IPS-NIHi7 (cell line): ENCODE results near the gene OR9Q1.
"Not testable (repeated sequence)": the region's sequence is repeated elsewhere in the genome, so short reads cannot be mapped to it uniquely, and the experiment has no call there.

Source experiments
- DNase-seq: peaks from one replicate; pipeline ENCODE4 v3.0.0; 2012; ENCODE audit warnings: mixed read lengths; ENCODE audit errors: extremely low spot score

Gene OR9Q1

GRCh38 chr11:58023435-58023931, at the start of gene OR9Q1:
Gene OR9Q1 (plus strand): TSS chr11:58023881. CDS start chr11:58179445, 155,564 bp downstream.
- DNase-seq = no peak

- no peak for DNase-seq
Measured at GRCh38 chr11:57974132-57974531, 49.5 kb upstream of the OR9Q1 start.

GRCh38 chr11:57974848-57975601, 48.7 kb upstream of the OR9Q1 start:
- no peak for DNase-seq

GRCh38 chr11:57977709-57978108, 46.0 kb upstream of the OR9Q1 start:
- no peak for DNase-seq

GRCh38 chr11:57978686-57979531, 44.8 kb upstream of the OR9Q1 start:
- DNase-seq = no peak

GRCh38 chr11:57979532-57980079, 44.1 kb upstream of the OR9Q1 start:
- DNase-seq = no peak

GRCh38 chr11:57980201-57980600, 43.5 kb upstream of the OR9Q1 start:
- no peak for DNase-seq

GRCh38 chr11:57981536-57981935, 42.1 kb upstream of the OR9Q1 start:
- DNase-seq = no peak

- no peak for DNase-seq
Measured at GRCh38 chr11:57982776-57983175, 40.9 kb upstream of the OR9Q1 start.

- no peak for DNase-seq
Measured at GRCh38 chr11:57983191-57983590, 40.5 kb upstream of the OR9Q1 start.

- not testable (repeated sequence) for DNase-seq
Measured at GRCh38 chr11:57999523-57999922, 24.2 kb upstream of the OR9Q1 start.

- DNase-seq = not testable (repeated sequence)
Measured at GRCh38 chr11:58000021-58000420, 23.7 kb upstream of the OR9Q1 start.

- DNase-seq = no peak
Measured at GRCh38 chr11:58000699-58001098, 23.0 kb upstream of the OR9Q1 start.

GRCh38 chr11:58003036-58003435, 20.6 kb upstream of the OR9Q1 start:
- no peak for DNase-seq

GRCh38 chr11:58003591-58003990, 20.1 kb upstream of the OR9Q1 start:
- no peak for DNase-seq

GRCh38 chr11:58004664-58005063, 19.0 kb upstream of the OR9Q1 start:
- DNase-seq = no peak

- DNase-seq = no peak
Measured at GRCh38 chr11:58006940-58007339, 16.7 kb upstream of the OR9Q1 start.

GRCh38 chr11:58011771-58012170, 11.9 kb upstream of the OR9Q1 start:
- DNase-seq = no peak

GRCh38 chr11:58024601-58025091, 965 bp downstream of the OR9Q1 start:
- DNase-seq = no peak

- DNase-seq = no peak
Measured at GRCh38 chr11:58027341-58027740, 3.7 kb downstream of the OR9Q1 start.

GRCh38 chr11:58028687-58029411, 5.2 kb downstream of the OR9Q1 start:
- no peak for DNase-seq

GRCh38 chr11:58030653-58031052, 7.0 kb downstream of the OR9Q1 start, which contains the start of gene OR6Q1:
Gene OR6Q1 (plus strand): TSS chr11:58030953. CDS start chr11:58030953, 0 bp downstream.
- DNase-seq = no peak
